LNCAP (cell line): ENCODE data around the gene BBS1.

Source experiments
- CTCF ChIP-seq: fragments of 450-650 bp; IDR thresholded peaks from 2 replicates; pipeline ENCODE4 v1.5.1; 2017; ENCODE audit warnings: mild to moderate bottlenecking

Gene BBS1

GRCh38 chr11:66510271-66510989 is at the start of gene BBS1:
Gene BBS1 (plus strand): TSS chr11:66510635. CDS start chr11:66510660, 25 bp downstream.
- no peak for TF ChIP-seq CTCF

- no peak for TF ChIP-seq CTCF
Observed at GRCh38 chr11:66462010-66462409, 48.4 kb upstream of the BBS1 start.

GRCh38 chr11:66462911-66463310 is 47.5 kb upstream of the BBS1 start:
- TF ChIP-seq CTCF: no peak

GRCh38 chr11:66464916-66465315 is 45.5 kb upstream of the BBS1 start:
- TF ChIP-seq CTCF: no peak

- no peak for TF ChIP-seq CTCF
Observed at GRCh38 chr11:66465373-66466224, 44.8 kb upstream of the BBS1 start.

GRCh38 chr11:66466225-66467033 is 44.0 kb upstream of the BBS1 start, which contains the start of gene PELI3:
Gene PELI3 (plus strand): TSS chr11:66466905. CDS start chr11:66468129, 1,224 bp downstream.
- TF ChIP-seq CTCF: no peak

GRCh38 chr11:66467034-66467659 is 43.3 kb upstream of the BBS1 start:
- peak; percentile 30; the same call in 1 of the 2 replicates for TF ChIP-seq CTCF
